DND-41 (cell line): ENCODE results near the gene CST9L.

Source experiments
- ATAC-seq: fragments of 200-7000 bp; cut with Tn5 transposase; 3 replicates; pipeline ENCODE4 v1.9.1; 2021; ENCODE audit warnings: low read depth; ENCODE audit not compliant: insufficient read depth
- DNase-seq: peaks from one replicate; pipeline ENCODE4 v3.0.0-alpha.2; 2020
- H2AFZ ChIP-seq: 2 replicates; pipeline ENCODE4 v1.6.0; 2012; ENCODE audit warnings: low read depth, low read length
- H3K27ac ChIP-seq: 2 replicates; pipeline ENCODE4 v1.5.1; 2012; ENCODE audit warnings: low read length, inconsistent platforms
- H3K27me3 ChIP-seq: fragments of 200-600 bp; sonication (generic); 2 replicates; pipeline ENCODE4 v1.6.0; 2012; ENCODE audit warnings: low read length, mild to moderate bottlenecking, inconsistent platforms; ENCODE audit not compliant: insufficient read depth, poor library complexity
- H3K36me3 ChIP-seq: 2 replicates; pipeline ENCODE4 v1.5.1; 2012; ENCODE audit warnings: low read length, inconsistent platforms; ENCODE audit not compliant: insufficient read depth
- H3K4me1 ChIP-seq: 2 replicates; pipeline ENCODE4 v1.5.1; 2012; ENCODE audit warnings: mild to moderate bottlenecking, low read length; ENCODE audit not compliant: insufficient read depth
- H3K4me2 ChIP-seq: 2 replicates; pipeline ENCODE4 v1.6.0; 2012; ENCODE audit warnings: mild to moderate bottlenecking, moderate library complexity, low read length, inconsistent platforms; ENCODE audit not compliant: insufficient read depth
- H3K4me3 ChIP-seq, 2 experiments: fragments of 200-600 bp in 1 of 2; shearing (Covaris generic) in 1 of 2; 2 replicates each; pipeline ENCODE4 v1.5.1; 2012 to 2016; ENCODE audit warnings: inconsistent platforms in 2 of 2, low read length in 2 of 2, mild to moderate bottlenecking in 2 of 2, low read depth in 1 of 2, moderate library complexity in 1 of 2
- H3K79me2 ChIP-seq: 2 replicates; pipeline ENCODE4 v1.6.0; 2012; ENCODE audit warnings: low read length, inconsistent platforms; ENCODE audit not compliant: insufficient read depth
- H3K9ac ChIP-seq: 2 replicates; pipeline ENCODE4 v1.6.0; 2012; ENCODE audit warnings: low read depth, mild to moderate bottlenecking, inconsistent platforms, low read length, moderate library complexity
- H3K9me3 ChIP-seq: 2 replicates; pipeline ENCODE4 v1.5.1; 2012; ENCODE audit warnings: low read length, moderate library complexity, mild to moderate bottlenecking, inconsistent platforms; ENCODE audit not compliant: insufficient read depth, severe bottlenecking
- H4K20me1 ChIP-seq: 2 replicates; pipeline ENCODE4 v1.6.0; 2012; ENCODE audit warnings: low read length; ENCODE audit not compliant: insufficient read depth
- EZH2 ChIP-seq: IDR thresholded peaks from 3 replicates; pipeline ENCODE4 v1.6.1; 2012; ENCODE audit warnings: borderline replicate concordance, low read depth, mild to moderate bottlenecking, moderate library complexity, low read length, inconsistent platforms; ENCODE audit not compliant: severe bottlenecking
- TF ChIP-seq, protein P1 (sequence below): IDR thresholded peaks from 2 replicates; pipeline ENCODE4 v1.5.1; 2012; ENCODE audit warnings: borderline replicate concordance, low read length, moderate library complexity, mild to moderate bottlenecking; ENCODE audit not compliant: poor library complexity, severe bottlenecking; ENCODE audit errors: extremely low read depth

CST9L gene

DNA sequence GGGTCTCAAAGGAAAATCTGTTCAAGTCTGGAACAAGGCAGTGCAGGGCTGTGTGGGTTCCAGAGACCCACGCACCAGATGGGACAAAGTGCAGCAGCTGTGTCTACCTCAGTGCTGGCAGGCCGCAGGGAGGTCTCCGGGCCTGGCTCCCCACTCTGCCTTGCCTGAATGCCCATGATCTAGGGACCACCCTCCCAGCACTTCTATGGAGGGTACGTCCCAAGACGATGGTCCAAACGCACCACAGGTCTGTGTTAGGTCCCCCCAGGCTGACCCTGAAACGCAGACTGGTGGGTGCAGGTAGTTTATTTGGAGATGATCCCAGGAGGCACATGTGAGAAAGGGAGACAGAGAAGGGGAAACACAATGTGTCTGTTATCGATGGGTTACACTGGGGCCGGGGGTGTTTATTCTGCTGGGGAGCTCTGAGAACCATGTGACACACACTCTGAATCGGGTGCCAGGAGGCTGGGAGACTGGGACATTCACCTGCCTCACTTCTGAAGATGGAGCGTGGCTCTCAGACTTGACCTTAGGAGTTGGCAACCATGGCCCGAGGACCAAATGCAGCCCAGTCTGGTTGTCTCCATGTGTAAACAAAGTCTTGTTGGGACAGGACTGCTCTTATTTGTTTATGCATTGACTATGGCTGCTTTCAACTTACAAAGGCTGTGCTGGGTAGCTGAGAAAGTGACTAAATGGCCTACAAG lies 21.7 kb downstream of the CST9L start:
- no peak overlapping the region for H3K27ac ChIP-seq
- H3K4me2 ChIP-seq, result no peak overlapping the region
- H3K36me3 ChIP-seq, result no peaks in the 10 kb centered on the region
- no peak overlapping the region for H2AFZ ChIP-seq
- ATAC-seq (no peak), DNase-seq (no peak)
- no peaks in the 10 kb centered on the region for H3K79me2 ChIP-seq
- 0 out of 2 replicates have a peak, but pooled peaks cover 3% of the 10 kb centered on the region for H4K20me1 ChIP-seq
- H3K9me3 ChIP-seq, result no peaks in the 10 kb centered on the region
- H3K4me1 ChIP-seq, result no peaks in the 10 kb centered on the region
- no peak for TF ChIP-seq EZH2
- TF ChIP-seq, protein P1, sequence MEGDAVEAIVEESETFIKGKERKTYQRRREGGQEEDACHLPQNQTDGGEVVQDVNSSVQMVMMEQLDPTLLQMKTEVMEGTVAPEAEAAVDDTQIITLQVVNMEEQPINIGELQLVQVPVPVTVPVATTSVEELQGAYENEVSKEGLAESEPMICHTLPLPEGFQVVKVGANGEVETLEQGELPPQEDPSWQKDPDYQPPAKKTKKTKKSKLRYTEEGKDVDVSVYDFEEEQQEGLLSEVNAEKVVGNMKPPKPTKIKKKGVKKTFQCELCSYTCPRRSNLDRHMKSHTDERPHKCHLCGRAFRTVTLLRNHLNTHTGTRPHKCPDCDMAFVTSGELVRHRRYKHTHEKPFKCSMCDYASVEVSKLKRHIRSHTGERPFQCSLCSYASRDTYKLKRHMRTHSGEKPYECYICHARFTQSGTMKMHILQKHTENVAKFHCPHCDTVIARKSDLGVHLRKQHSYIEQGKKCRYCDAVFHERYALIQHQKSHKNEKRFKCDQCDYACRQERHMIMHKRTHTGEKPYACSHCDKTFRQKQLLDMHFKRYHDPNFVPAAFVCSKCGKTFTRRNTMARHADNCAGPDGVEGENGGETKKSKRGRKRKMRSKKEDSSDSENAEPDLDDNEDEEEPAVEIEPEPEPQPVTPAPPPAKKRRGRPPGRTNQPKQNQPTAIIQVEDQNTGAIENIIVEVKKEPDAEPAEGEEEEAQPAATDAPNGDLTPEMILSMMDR, result no peak
- H3K9ac ChIP-seq, result no peak overlapping the region
- no peak overlapping the region for H3K4me3 ChIP-seq
- H3K27me3 ChIP-seq, result peaks cover 11% of the 10 kb centered on the region

DNA sequence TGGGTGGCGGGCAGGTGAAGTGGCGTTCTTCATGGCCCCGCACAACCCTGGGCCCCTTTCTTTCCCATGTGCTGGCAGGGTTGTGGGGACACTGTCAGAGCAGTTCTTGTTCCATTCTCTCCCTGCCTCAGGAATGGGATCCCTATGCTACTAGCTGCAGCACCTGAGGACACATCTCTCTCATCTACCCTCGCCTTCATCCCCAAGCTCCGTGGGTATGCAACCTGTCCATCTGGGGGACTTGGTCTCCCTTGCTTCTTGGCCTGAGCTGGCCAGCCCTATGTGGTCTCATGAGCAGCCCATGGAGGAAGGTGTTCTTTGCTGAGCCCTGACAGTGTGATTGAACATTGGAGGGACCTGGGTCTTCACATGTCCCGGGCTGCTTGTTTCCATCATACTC lies 24.2 kb downstream of the CST9L start:
- H3K4me1 ChIP-seq, result no peaks in the 10 kb centered on the region

DNA sequence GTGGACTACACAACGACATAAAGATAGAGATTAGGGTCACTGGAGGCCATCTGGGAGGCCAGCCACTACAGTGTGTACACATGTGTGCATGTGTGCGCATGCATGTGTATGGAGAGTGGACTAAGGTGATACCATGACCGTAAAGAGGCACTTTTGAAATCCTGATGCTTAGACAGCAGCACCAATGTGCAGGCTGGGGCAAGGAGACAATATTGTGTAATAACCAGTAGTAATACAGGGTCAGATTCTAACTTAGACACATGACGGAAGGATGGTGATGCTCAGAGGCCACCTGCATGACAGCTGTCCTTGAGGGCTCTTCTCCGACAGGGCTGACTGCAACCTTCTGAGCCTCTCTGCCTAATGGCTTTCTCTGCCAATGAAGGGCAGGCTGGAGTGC lies 25.5 kb downstream of the CST9L start:
- Histone ChIP-seq H3K4me3 (no peak overlapping the region), H3K4me2 (no peak overlapping the region), H3K36me3 (no peaks in the 10 kb centered on the region), H3K27me3 (peaks cover 13% of the 10 kb centered on the region), H3K4me1 (no peaks in the 10 kb centered on the region), H3K9me3 (no peaks in the 10 kb centered on the region), H3K79me2 (no peaks in the 10 kb centered on the region), H3K27ac (no peak overlapping the region), H4K20me1 (no peaks in the 10 kb centered on the region), H2AFZ (no peak overlapping the region), H3K9ac (no peak overlapping the region)
- DNase-seq (no peak), ATAC-seq (no peak)
- TF ChIP-seq, protein P1, result no peak
- no peak for TF ChIP-seq EZH2

More for the DNA sequence above, 24.2 kb downstream of the CST9L start:
- no peak overlapping the region for H3K4me3 ChIP-seq
- TF ChIP-seq, protein P1, result no peak
- no peak for TF ChIP-seq EZH2
- no peaks in the 10 kb centered on the region for H3K79me2 ChIP-seq
- no peak overlapping the region for H3K4me2 ChIP-seq
- ATAC-seq, result no peak
- H3K27ac ChIP-seq, result no peak overlapping the region
- no peak overlapping the region for H2AFZ ChIP-seq
- no peaks in the 10 kb centered on the region for H3K36me3 ChIP-seq
- DNase-seq, result no peak
- H3K27me3 ChIP-seq, result peaks cover 16% of the 10 kb centered on the region
- H3K9me3 ChIP-seq, result no peaks in the 10 kb centered on the region
- no peaks in the 10 kb centered on the region for H4K20me1 ChIP-seq
- no peak overlapping the region for H3K9ac ChIP-seq

DNA sequence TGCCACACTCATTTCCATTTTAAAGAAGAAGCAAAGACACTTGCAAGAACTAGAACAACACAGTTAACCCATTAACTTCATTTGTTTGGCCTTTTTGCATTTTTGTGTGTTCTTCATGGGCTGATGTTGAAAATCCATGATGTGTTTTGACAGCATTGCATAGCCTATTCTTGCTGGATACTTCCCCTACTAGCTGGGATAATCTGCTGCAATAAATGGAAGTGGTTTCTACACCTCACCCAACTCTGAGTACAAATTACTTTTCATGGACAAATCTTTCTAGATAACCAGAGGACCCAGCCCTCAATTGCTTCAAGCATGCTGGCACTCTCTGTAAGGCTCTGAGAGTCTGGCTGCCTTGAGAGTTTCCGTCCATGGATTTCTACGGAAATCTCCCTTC lies 26.5 kb downstream of the CST9L start:
- H3K79me2 ChIP-seq, result no peaks in the 10 kb centered on the region
- no peak for DNase-seq
- ATAC-seq, result no peak
- no peaks in the 10 kb centered on the region for H4K20me1 ChIP-seq
- no peak overlapping the region for H2AFZ ChIP-seq
- H3K27ac ChIP-seq, result no peak overlapping the region
- H3K36me3 ChIP-seq, result no peaks in the 10 kb centered on the region
- TF ChIP-seq, protein P1, result no peak
- TF ChIP-seq EZH2, result no peak
- H3K27me3 ChIP-seq, result peaks cover 5% of the 10 kb centered on the region
- H3K4me2 ChIP-seq, result no peak overlapping the region
- H3K9me3 ChIP-seq, result no peaks in the 10 kb centered on the region
- no peaks in the 10 kb centered on the region for H3K4me1 ChIP-seq
- H3K9ac ChIP-seq, result no peak overlapping the region
- H3K4me3 ChIP-seq, result no peak overlapping the region
